ENCODE measurements around the gene KIF5C.

The KIF5C gene

DNA sequence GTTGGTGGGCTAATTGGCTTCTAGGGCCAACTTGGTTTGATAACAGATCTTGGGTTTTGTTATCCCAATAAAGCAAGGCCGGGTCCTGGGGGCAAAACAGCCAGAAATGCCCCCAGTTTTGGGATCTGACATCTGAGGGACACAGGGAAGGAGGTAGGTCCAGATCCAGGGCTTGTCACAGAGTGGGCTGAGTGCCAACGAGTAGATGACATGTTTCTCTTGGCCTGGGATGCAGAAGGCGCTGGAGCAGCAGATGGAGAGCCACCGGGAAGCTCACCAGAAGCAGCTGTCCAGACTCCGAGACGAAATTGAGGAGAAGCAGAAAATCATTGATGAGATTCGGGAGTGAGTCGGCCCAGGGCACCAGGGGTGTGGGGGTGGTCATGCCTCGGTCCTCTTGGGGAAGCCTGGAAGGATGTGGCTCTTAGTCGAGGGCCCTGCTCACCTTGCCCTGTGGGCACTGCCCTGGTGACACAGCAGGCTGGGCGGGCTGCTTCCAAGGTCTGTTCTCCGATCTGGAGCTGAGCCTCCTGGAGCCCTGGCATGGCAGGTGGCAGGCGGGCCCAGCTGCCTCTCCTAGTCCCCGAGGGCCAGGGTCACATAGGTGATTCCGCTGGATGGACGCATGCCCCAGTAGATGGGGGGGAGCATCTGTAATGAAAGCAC is 123.3 kb downstream of the KIF5C start:
- no peak overlapping the region for H3K4me3 ChIP-seq (ENCODE audit: low read depth, low read length)
- TF ChIP-seq, protein P1, sequence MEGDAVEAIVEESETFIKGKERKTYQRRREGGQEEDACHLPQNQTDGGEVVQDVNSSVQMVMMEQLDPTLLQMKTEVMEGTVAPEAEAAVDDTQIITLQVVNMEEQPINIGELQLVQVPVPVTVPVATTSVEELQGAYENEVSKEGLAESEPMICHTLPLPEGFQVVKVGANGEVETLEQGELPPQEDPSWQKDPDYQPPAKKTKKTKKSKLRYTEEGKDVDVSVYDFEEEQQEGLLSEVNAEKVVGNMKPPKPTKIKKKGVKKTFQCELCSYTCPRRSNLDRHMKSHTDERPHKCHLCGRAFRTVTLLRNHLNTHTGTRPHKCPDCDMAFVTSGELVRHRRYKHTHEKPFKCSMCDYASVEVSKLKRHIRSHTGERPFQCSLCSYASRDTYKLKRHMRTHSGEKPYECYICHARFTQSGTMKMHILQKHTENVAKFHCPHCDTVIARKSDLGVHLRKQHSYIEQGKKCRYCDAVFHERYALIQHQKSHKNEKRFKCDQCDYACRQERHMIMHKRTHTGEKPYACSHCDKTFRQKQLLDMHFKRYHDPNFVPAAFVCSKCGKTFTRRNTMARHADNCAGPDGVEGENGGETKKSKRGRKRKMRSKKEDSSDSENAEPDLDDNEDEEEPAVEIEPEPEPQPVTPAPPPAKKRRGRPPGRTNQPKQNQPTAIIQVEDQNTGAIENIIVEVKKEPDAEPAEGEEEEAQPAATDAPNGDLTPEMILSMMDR (IDR thresholded peaks at IDR 0.05; ENCODE audit: insufficient read depth, low read depth, low read length, missing control alignments), result no peak
- no peak for DNase-seq (ENCODE audit: low read depth)

GRCh38 chr2:148998831-148999200 is 123.8 kb downstream of the KIF5C start:
- H3K4me3 ChIP-seq (ENCODE audit: low read depth, low read length), result no peak overlapping the region
- DNase-seq (ENCODE audit: low read depth), result no peak
- TF ChIP-seq, protein P1 (IDR thresholded peaks at IDR 0.05; ENCODE audit: insufficient read depth, low read depth, low read length, missing control alignments), result no peak

DNA sequence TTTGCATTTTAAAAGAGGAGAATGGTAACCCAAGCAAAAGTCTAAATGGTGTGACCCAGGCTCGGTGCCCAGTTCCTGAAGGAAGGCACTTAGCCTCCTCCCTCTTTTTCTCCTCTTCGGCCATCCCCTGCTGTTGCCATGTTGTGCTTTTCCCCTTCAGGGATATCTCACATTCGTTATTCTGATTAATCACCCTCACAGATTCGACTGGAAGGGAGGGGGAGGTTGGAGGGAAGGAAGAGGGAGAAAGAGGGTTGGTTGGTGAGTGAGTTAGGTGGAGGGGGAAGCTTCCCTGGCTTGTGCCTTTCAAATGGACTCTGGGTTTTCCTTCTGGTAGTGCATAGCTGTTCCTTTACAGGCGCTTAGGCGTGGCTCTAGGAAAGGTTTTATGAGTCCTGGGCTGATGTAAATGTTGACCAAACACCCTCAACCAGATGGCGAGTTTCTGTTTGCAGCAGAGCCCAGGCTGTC is 124.5 kb downstream of the KIF5C start:
- TF ChIP-seq, protein P1 (IDR thresholded peaks at IDR 0.05; ENCODE audit: insufficient read depth, low read depth, low read length, missing control alignments), result no peak
- H3K4me3 ChIP-seq (ENCODE audit: low read depth, low read length), result no peak overlapping the region
- DNase-seq (ENCODE audit: low read depth), result no peak

GRCh38 chr2:149000158-149000938 is 125.3 kb downstream of the KIF5C start:
- H3K4me3 ChIP-seq (ENCODE audit: low read depth, low read length), result no peak overlapping the region
- no peak for DNase-seq (ENCODE audit: low read depth)
- TF ChIP-seq, protein P1 (IDR thresholded peaks at IDR 0.05; ENCODE audit: insufficient read depth, low read depth, low read length, missing control alignments), result no peak

DNA sequence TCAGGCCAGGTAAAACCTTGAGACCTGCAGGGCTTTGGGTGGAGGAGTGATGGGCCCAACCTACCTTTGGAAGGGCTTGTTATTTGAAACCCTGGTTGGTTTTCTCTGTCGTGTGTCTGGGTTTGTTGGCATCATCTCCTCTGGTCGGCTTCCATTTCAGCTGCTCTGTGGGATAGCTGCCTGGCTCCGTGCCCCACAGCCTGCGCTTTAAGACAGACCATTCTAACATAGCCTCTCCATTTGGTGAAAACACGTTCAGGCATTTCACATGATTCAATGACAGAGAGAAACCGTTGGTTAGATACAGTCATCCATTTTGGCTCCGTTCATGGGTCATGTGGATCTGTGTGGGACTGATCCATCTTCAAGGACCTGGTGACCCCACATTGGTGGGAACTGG is 126.5 kb downstream of the KIF5C start:
- DNase-seq (ENCODE audit: low read depth), result no peak
- H3K4me3 ChIP-seq (ENCODE audit: low read depth, low read length), result no peak overlapping the region
- TF ChIP-seq, protein P1 (IDR thresholded peaks at IDR 0.05; ENCODE audit: insufficient read depth, low read depth, low read length, missing control alignments), result no peak

DNA sequence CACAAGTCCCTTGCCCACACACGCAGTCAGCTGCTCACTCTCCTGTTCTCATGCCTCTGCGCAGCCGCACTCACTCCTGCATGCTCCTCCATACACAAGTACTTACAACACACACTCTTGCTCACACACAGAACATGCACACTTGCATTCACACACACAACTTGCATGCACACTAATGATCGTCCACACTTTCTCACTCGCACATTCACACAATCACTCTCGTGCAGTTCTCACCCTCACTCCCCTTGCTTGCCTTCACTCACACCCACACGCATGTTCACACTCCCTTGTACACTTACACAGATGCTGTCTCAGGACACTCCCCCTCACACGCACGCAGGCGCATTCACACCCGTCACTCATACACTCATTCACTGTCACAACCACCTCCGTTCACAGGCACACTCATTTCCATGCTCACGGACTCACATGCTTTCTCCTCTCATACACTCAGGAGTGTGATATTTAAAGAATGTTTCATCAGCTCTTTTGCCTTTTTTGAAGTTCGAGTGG is 127.4 kb downstream of the KIF5C start:
- TF ChIP-seq, protein P1 (IDR thresholded peaks at IDR 0.05; ENCODE audit: insufficient read depth, low read depth, low read length, missing control alignments), result no peak
- no peak overlapping the region for H3K4me3 ChIP-seq (ENCODE audit: low read depth, low read length)
- DNase-seq (ENCODE audit: low read depth), result no peak
